Left forelimb (tissue), 1 donor: ENCODE results near the gene PIEZO2.

Experiments used
- DNase-seq: peaks from one replicate; pipeline ENCODE4 v3.0.0-alpha.2; 2018; ENCODE audit warnings: low spot score

PIEZO2 gene

GRCh38 chr18:10787293-10787901 lies 362.0 kb downstream of the PIEZO2 start:
- no peak for DNase-seq

GRCh38 chr18:10785798-10786197 lies 363.6 kb downstream of the PIEZO2 start:
- DNase-seq, result no peak

- no peak for DNase-seq
Measured at GRCh38 chr18:10784596-10785202, 364.7 kb downstream of the PIEZO2 start.

- no peak for DNase-seq
Measured at GRCh38 chr18:10783941-10784340, 365.4 kb downstream of the PIEZO2 start.

GRCh38 chr18:10776493-10776892 lies 372.9 kb downstream of the PIEZO2 start:
- DNase-seq, result no peak

- DNase-seq, result no peak
Measured at GRCh38 chr18:10775026-10775425, 374.3 kb downstream of the PIEZO2 start.

GRCh38 chr18:10771053-10771709 lies 378.2 kb downstream of the PIEZO2 start:
- no peak for DNase-seq

- no peak for DNase-seq
Measured at GRCh38 chr18:10770264-10770663, 379.1 kb downstream of the PIEZO2 start.

GRCh38 chr18:10768221-10768620 lies 381.1 kb downstream of the PIEZO2 start:
- no peak for DNase-seq

- no peak for DNase-seq
Measured at GRCh38 chr18:10767658-10768057, 381.7 kb downstream of the PIEZO2 start.

GRCh38 chr18:10760986-10761385 lies 388.4 kb downstream of the PIEZO2 start:
- DNase-seq, result no peak

- no peak for DNase-seq
Measured at GRCh38 chr18:10759241-10759640, 390.1 kb downstream of the PIEZO2 start.

- no peak for DNase-seq
Measured at GRCh38 chr18:10757946-10758345, 391.4 kb downstream of the PIEZO2 start.

- DNase-seq, result no peak
Measured at GRCh38 chr18:10757349-10757748, 392.0 kb downstream of the PIEZO2 start.

GRCh38 chr18:10755855-10756254 lies 393.5 kb downstream of the PIEZO2 start:
- no peak for DNase-seq

- no peak for DNase-seq
Measured at GRCh38 chr18:10754128-10754527, 395.2 kb downstream of the PIEZO2 start.

- DNase-seq, result no peak
Measured at GRCh38 chr18:10752382-10752781, 397.0 kb downstream of the PIEZO2 start.

- no peak for DNase-seq
Measured at GRCh38 chr18:10751653-10752052, 397.7 kb downstream of the PIEZO2 start.

GRCh38 chr18:10750191-10751035 lies 399.0 kb downstream of the PIEZO2 start:
- DNase-seq, result no peak

GRCh38 chr18:10748641-10749040 lies 400.7 kb downstream of the PIEZO2 start:
- DNase-seq, result no peak

GRCh38 chr18:10745971-10746370 lies 403.4 kb downstream of the PIEZO2 start:
- no peak for DNase-seq

GRCh38 chr18:10745219-10745618 lies 404.1 kb downstream of the PIEZO2 start:
- DNase-seq, result no peak

- DNase-seq, result no peak
Measured at GRCh38 chr18:10743766-10744165, 405.6 kb downstream of the PIEZO2 start.
